ENCODE results near the gene BTBD16.

Gene BTBD16

DNA sequence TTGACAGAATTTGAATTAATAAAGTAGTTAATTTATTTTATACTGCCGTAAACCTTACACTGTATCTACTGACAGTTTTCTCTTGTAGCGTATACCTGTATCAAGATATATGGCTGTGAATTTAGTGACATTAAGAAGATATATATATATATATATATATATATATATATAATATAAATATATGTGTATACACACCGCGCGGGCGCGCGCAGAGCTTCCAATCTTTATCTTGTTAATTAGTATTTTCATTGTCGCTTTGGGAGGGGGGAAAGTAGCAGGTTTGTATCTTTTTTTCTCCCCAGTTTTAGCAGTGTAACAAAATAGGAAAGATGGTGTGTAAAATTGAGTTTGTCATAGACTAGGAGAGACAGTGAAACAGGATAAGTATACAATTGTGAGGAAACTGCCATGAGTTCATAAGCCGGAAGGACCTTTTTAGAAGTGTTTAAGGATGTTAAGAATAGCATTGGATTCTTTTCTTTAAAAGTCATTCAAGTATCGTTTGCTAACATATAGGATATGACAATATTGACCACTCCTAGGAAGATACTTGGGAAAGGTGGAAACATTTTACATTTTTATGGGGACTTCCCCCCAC, 105.4 kb downstream of the BTBD16 start:
- TF ChIP-seq CTCF (IDR thresholded peaks at IDR 0.05), result no peak

DNA sequence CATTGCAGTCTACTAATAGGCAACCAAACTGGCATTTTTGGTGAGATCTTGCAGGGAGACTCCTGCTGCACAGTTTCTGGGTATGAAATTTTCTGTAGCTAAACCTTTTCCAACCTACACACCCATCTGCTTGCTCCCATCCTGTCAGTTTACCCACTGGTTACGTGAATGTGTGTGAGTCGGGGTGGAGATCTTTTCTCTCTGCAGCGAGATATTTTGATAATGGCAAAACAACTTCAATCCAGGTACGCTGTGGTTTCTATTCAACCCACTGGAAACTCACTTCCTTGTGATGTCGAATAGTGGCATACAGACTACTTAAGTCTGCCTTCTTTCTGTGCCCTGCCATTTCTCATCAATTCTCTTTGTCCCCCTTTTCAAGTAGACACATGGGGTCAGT, 107.9 kb downstream of the BTBD16 start:
- TF ChIP-seq CTCF (IDR thresholded peaks at IDR 0.05), result no peak

- no peak for TF ChIP-seq CTCF (IDR thresholded peaks at IDR 0.05)
These were observed 108.4 kb downstream of the BTBD16 start for GRCh38 chr10:122379537-122379936.

GRCh38 chr10:122380703-122381102, 109.6 kb downstream of the BTBD16 start:
- TF ChIP-seq CTCF (IDR thresholded peaks at IDR 0.05), result no peak

DNA sequence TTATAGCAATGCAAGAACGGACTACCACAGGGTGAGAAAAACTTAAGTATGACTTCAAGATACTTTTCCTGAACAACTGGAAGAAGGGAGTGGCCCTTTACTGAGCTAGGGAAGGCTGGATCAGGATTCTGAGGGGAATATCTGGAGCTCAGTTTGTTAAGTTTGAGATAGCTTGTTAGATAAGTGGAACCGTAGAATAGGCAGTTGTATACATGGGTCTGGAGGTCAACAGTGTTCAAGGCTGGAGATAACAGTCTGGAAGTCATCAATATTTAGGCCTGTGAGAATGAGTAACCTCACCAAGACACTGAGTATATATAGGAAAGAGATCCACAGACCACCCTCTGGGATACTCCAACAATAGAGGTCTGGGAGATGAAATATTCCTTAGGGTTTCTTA, 110.6 kb downstream of the BTBD16 start:
- no peak for TF ChIP-seq CTCF (IDR thresholded peaks at IDR 0.05)

- no peak for TF ChIP-seq CTCF (IDR thresholded peaks at IDR 0.05)
These were observed 115.4 kb downstream of the BTBD16 start for GRCh38 chr10:122386514-122386913.

DNA sequence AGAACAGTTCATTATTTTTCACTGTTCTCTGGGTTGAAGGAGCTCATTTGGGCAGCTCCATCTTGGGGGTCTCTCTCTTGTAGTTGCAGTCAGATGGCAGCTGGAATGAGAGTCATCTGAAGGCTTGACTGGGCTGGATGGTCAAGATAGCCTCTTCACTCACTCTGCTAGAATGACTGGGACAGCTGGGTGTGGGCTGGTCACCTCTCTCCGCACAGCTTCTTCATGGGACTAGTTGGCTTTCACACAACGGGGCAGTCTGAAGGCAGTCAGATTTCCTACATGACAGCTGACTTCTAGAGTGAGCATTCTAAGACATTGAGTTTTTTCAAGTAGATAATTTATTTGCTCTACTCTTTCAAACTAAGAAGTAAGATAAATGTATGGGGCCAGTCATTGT, 116.5 kb downstream of the BTBD16 start:
- no peak for TF ChIP-seq CTCF (IDR thresholded peaks at IDR 0.05)
